Heart right ventricle (tissue), 16 donors: ENCODE measurements around the gene NKD1. TPM values are rescaled to one million over a fixed set of nuclear protein-coding genes. Genes with fewer than 3 reads are reported as not detected.
A peak's percentile ranks its signal among the peaks of the same experiment; 100 is the strongest.

Experiments used
- ATAC-seq, 8 donors: fragments of 200-7000 bp; cut with Tn5 transposase; one replicate each; pipeline ENCODE4 v1.9.1; 2020; ENCODE audit warnings: mild to moderate bottlenecking in 8 of 8, moderate library complexity in 8 of 8, moderate number of reproducible peaks in 1 of 8
- DNase-seq, 2 donors: peaks; one replicate each; pipeline ENCODE4 v3.0.0-alpha.2; 2020
- H3K27ac ChIP-seq, 10 donors: fragments of 200-600 bp; sonication (generic) in 2 of 10; one replicate each; pipeline versions ENCODE4 v1.5.0 to v1.8.0; 2020 to 2022; ENCODE audit warnings: mild to moderate bottlenecking in 3 of 10
- H3K27me3 ChIP-seq, 7 donors: fragments of 200-600 bp; one replicate each; pipeline ENCODE4 v1.8.0; 2021 to 2022; ENCODE audit warnings: mild to moderate bottlenecking in 2 of 7
- H3K36me3 ChIP-seq, 9 donors: fragments of 200-600 bp; sonication (generic) in 1 of 9; one replicate each; pipeline versions ENCODE4 v1.5.0 to v1.8.0; 2020 to 2022; ENCODE audit warnings: mild to moderate bottlenecking in 2 of 9
- H3K4me1 ChIP-seq, 9 donors: fragments of 200-600 bp; sonication (generic) in 1 of 9; one replicate each; pipeline versions ENCODE4 v1.5.0 to v1.8.0; 2020 to 2022; ENCODE audit warnings: mild to moderate bottlenecking in 4 of 9
- H3K4me3 ChIP-seq, 10 donors: fragments of 200-600 bp; sonication (generic) in 2 of 10; one replicate each; pipeline versions ENCODE4 v1.5.0 to v1.8.0; 2020 to 2022; ENCODE audit warnings: mild to moderate bottlenecking in 7 of 10, moderate library complexity in 2 of 10
- H3K9me3 ChIP-seq, 11 donors: fragments of 200-600 bp in 10 of 11; sonication (generic) in 2 of 11; one replicate each; pipeline versions ENCODE4 v1.5.0 to v1.8.0; 2013 to 2022; ENCODE audit warnings: mild to moderate bottlenecking in 2 of 11, control low read depth in 1 of 11, moderate library complexity in 1 of 11
- WGBS, 2 donors: extraction: QIAGEN DNeasy Blood & Tissue Kit; methylation state at CpG; one replicate each; pipeline ENCODE4 v1.1.7; 2013; ENCODE audit warnings: inconsistent platforms in 1 of 2; 5-methylcytosine and 5-hydroxymethylcytosine counted together
- intact Hi-C, 10 donors: fragments of 100-400 bp; cut with DNase I; formaldehyde crosslinking; loops; one replicate each; pipeline versions ENCODE4 v1.11.1 to v1.14.2; 2022
- polyA plus RNA-seq, 2 donors: library from polyadenylated mRNA; stranded (reverse); fragments of 200-250 nt; gene quantifications; one replicate each; pipeline ENCODE4 v1.2.3, GENCODE V29; 2013
- total RNA-seq, 10 donors: library from RNA; stranded (reverse); fragmentation: NEBNext Ultra II Directional in 3 of 10; extraction: Animal tissue kit (Norgen Biotek cat#: 25700) in 3 of 10; gene quantifications; one replicate each; pipeline versions ENCODE4 v1.2.1 to v1.2.4, GENCODE V29; 2021 to 2023
- TF ChIP-seq, protein P1 (sequence below), 9 donors: fragments of 200-600 bp; sonication (generic) in 2 of 9; IDR thresholded peaks; one replicate each; pipeline versions ENCODE4 v1.5.0 to v1.8.0; 2021 to 2022; ENCODE audit warnings: antibody characterized with exemption in 9 of 9, mild to moderate bottlenecking in 5 of 9, moderate library complexity in 1 of 9
- donor health status: Arrhythmogenic right ventricular cardiomyopathy.
- donor health status: ischemic (EF 13 %, LVEDD 7.1; RV severe dilation, severe dysfunction).
- donor health status: healthy with polysubstance abuse.
- donor health status: DM: no; HTN: yes; CAD: no.
- donor health status: DM: no; HTN: no; CAD: no.
- donor health status: ischemic (EF 25% LVEDD 6.9; RV normal size, moderate dysfunction).
- donor health status: ischemic (EF 25% LVEDD 5.7; RV mildly dilated, moderate dysfunction).
- donor health status: healthy.
- donor health status: DM: yes; HTN: yes; CAD: no.
- donor health status: Ischemic cardiomyopathy.
- donor health status: ischemic (EF 35%, LVEDD 5.7; RV mildly dilated, moderate dysfunction).
- donor health status: nonischemic (EF 11% LVEDD 7.7; RV severe dilation, severe dysfunction).
- donor health status: DM: yes; HTN: yes; CAD: no.
- donor health status: PGD.
- donor health status: ischemic (EF 29% LVEDD 5.4; RV normal size, mild dysfunction).
- donor health status: nonischemic (EF 23%, LVEDD 6.1; RV moderate dilation, normal function).

NKD1 gene
- total and polyA plus RNA-seq, 12 donors, result 0.22 to 1.1 (median 0.42) TPM

- Histone ChIP-seq H3K27ac (no peak overlapping the region), H3K4me3 (peak overlapping the region in 2 of 10 donors; percentile 56 to 67)
Measured at GRCh38 chr16:50549561-50549915, 1.3 kb downstream of the NKD1 start.

DNA sequence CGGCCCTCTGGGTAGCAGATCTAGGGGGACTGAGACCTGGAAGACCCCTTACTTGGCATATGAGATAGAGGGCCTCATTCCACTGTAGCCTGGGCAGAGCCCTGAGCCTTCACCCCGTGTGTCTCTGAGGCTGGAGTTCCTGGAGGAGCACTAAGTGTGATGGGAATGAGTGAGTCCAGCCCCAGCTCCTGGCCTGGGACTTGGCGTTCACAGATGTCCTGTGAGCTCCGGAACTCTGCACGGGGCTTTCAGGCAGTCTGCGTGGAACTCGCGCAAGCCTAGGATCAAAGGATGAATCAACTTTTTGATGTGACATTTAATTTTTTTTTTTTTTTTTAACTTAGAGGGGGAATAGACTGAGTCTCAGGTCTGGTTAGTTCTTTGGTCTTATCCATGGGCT, 1.8 kb downstream of the NKD1 start:
- no peaks in the 10 kb centered on the region for H3K36me3 ChIP-seq
- no peaks in the 10 kb centered on the region for H3K9me3 ChIP-seq
- no peak for ATAC-seq
- no peak overlapping the region for H3K27ac ChIP-seq
- intact Hi-C loops, result no loop called here
- TF ChIP-seq, protein P1, sequence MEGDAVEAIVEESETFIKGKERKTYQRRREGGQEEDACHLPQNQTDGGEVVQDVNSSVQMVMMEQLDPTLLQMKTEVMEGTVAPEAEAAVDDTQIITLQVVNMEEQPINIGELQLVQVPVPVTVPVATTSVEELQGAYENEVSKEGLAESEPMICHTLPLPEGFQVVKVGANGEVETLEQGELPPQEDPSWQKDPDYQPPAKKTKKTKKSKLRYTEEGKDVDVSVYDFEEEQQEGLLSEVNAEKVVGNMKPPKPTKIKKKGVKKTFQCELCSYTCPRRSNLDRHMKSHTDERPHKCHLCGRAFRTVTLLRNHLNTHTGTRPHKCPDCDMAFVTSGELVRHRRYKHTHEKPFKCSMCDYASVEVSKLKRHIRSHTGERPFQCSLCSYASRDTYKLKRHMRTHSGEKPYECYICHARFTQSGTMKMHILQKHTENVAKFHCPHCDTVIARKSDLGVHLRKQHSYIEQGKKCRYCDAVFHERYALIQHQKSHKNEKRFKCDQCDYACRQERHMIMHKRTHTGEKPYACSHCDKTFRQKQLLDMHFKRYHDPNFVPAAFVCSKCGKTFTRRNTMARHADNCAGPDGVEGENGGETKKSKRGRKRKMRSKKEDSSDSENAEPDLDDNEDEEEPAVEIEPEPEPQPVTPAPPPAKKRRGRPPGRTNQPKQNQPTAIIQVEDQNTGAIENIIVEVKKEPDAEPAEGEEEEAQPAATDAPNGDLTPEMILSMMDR (IDR thresholded peaks at IDR 0.05), result no peak
- peaks cover 0 to 52% (median 26%) of the 10 kb centered on the region in 7 donors for H3K27me3 ChIP-seq
- H3K4me1 ChIP-seq, result peaks cover 0 to 14% (median 9%) of the 10 kb centered on the region in 9 donors
- H3K4me3 ChIP-seq, result no peak overlapping the region
- DNase-seq, result no peak
- WGBS, 2 donors, result 76 to 79% methylated on average over 8 of the region's 8 CpGs

More at GRCh38 chr16:50549561-50549915, 1.3 kb downstream of the NKD1 start:
- H3K27me3 ChIP-seq, result peaks cover 0 to 54% (median 26%) of the 10 kb centered on the region in 7 donors
- peaks cover 0 to 14% (median 9%) of the 10 kb centered on the region in 9 donors for H3K4me1 ChIP-seq
- no peak for DNase-seq
- ATAC-seq, result no peak
- WGBS, 2 donors, result 81 to 83% methylated on average over 7 of the region's 7 CpGs
- no peaks in the 10 kb centered on the region for H3K36me3 ChIP-seq
- TF ChIP-seq, protein P1 (IDR thresholded peaks at IDR 0.05), result no peak
- intact Hi-C loops, result loop anchor here in 2 of 10 donors (10.0 kb wide), 2 partner anchors 95 to 175 kb away; no protein-coding TSS in a partner anchor
- no peaks in the 10 kb centered on the region for H3K9me3 ChIP-seq

DNA sequence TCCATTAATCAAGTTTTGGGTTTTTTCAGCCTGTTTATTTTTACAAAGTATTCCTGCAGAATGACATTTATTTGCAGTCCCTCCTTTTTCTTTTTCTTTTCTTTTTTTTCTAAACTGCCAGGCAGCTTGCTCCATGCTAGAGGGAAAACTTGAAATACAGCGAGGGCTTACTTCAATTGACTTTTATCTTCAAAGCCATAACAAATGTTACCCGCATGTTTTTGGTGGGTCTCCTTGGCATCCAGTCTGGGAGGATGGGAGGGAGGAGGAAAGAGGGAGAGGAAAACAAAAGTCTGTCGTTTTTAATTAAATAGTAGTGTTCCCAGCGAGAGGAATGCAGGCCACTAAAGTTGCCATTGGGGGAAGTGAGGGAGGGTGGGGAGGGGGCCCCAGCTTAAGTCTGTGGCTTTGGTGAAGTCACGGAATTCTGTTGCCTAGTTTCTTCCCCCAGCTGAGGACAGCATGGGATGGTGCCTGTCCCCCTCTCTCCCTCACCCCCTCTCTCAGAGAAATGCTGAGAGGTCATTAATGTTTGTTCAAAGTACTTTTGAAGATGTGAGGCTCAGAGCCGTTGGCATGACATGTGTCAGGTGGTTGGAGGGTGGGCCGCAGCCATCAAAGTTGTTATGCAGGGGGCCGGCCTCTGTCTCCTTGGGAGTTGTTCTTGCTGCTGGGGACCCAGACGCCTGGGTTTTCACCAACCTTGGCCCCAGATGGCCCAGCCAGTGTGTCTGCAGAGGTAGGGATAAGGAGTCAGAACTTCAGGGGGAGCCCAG, 2.9 kb downstream of the NKD1 start:
- Histone ChIP-seq H3K4me3 (no peak overlapping the region), H3K4me1 (peaks cover 0 to 14% (median 9%) of the 10 kb centered on the region in 9 donors), H3K9me3 (no peaks in the 10 kb centered on the region), H3K36me3 (no peaks in the 10 kb centered on the region), H3K27ac (no peak overlapping the region), H3K27me3 (peaks cover 0 to 42% (median 24%) of the 10 kb centered on the region in 7 donors)
- intact Hi-C loops, result no loop called here
- WGBS, 2 donors, result 75 to 79% methylated on average over 9 of the region's 9 CpGs
- ATAC-seq, result no peak
- TF ChIP-seq, protein P1 (IDR thresholded peaks at IDR 0.05), result no peak
- DNase-seq, result no peak

DNA sequence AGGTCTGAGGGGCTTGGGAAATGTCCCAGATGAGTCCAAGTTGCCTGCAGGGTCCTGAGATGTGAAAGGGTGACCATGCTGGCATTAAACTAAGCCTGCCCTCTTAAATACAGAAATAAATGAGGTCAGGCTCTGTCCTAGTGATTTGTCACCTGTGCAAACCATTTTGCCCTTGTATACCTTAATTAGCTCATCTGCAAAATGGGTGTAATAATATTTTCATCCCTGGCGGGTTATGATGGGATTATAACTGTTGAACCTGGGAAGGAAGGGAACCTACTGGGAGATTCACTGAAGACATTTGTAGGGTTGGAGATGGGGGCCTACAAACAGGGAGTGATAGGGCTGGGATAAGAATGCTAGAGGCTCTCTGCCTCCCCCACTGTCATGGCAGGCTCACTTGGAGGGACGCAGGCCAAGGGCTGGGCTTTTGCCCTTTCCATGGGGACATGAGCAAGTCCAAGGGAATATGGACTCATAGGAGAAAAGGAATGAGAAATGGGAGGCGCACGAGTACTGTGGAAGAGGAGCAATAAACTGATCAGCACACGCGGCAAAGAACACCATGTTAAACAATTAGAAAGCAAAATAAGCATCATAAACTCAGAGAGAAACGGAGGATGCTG, 4.4 kb downstream of the NKD1 start:
- H3K36me3 ChIP-seq, result no peaks in the 10 kb centered on the region
- peaks cover 0 to 10% (median 4%) of the 10 kb centered on the region in 9 donors for H3K4me1 ChIP-seq
- 95 to 96% methylated on average over 7 of the region's 7 CpGs for WGBS, 2 donors
- intact Hi-C loops, result no loop called here
- no peak for ATAC-seq
- DNase-seq, result no peak
- peaks cover 0 to 8% (median 0%) of the 10 kb centered on the region in 11 donors for H3K9me3 ChIP-seq
- TF ChIP-seq, protein P1 (IDR thresholded peaks at IDR 0.05), result no peak
- no peak overlapping the region for H3K27ac ChIP-seq
- no peak overlapping the region for H3K4me3 ChIP-seq
- H3K27me3 ChIP-seq, result peaks cover 0 to 26% (median 13%) of the 10 kb centered on the region in 7 donors
